Activated naive CD8-positive, alpha-beta T cell treated with anti-CD3 and anti-CD28 coated beads, Interleukin-2, amount 50 U/mL, for 24 hours (primary cell): ENCODE measurements around the gene ANKUB1.

Source experiments
- ATAC-seq: fragments of 150-1000 bp; cut with Tn5 transposase; one replicate; pipeline ENCODE4 v1.10.0; 2021
- DNase-seq: peaks from one replicate; pipeline ENCODE4 v3.0.0; 2021
- H3K27ac Mint-ChIP-seq: one replicate; pipeline ENCODE4 v1.8.0; 2021; ENCODE audit warnings: mild to moderate bottlenecking, mixed read lengths
- H3K27me3 Mint-ChIP-seq: one replicate; pipeline ENCODE4 v1.8.0; 2021; ENCODE audit warnings: mixed read lengths
- H3K36me3 Mint-ChIP-seq: one replicate; pipeline ENCODE4 v1.8.0; 2021; ENCODE audit warnings: low read depth, mixed read lengths
- H3K4me1 Mint-ChIP-seq: one replicate; pipeline ENCODE4 v1.8.0; 2021; ENCODE audit warnings: mixed read lengths
- H3K4me3 Mint-ChIP-seq: one replicate; pipeline ENCODE4 v1.8.0; 2021; ENCODE audit warnings: mild to moderate bottlenecking, moderate library complexity, mixed read lengths
- H3K9me3 Mint-ChIP-seq: one replicate; pipeline ENCODE4 v1.8.0; 2021; ENCODE audit warnings: mixed read lengths

Gene ANKUB1

GRCh38 chr3:149816311-149816710 is 24.0 kb upstream of the ANKUB1 start:
- no peak for DNase-seq
- H3K9me3 Mint-ChIP-seq, result no peaks in the 10 kb centered on the region
- peaks cover 6% of the 10 kb centered on the region for H3K36me3 Mint-ChIP-seq
- H3K27me3 Mint-ChIP-seq, result no peaks in the 10 kb centered on the region
- no peak overlapping the region for H3K27ac Mint-ChIP-seq
- H3K4me1 Mint-ChIP-seq, result peaks cover 68% of the 10 kb centered on the region
- ATAC-seq, result no peak
- H3K4me3 Mint-ChIP-seq, result no peak overlapping the region

- H3K4me3 Mint-ChIP-seq, result no peak overlapping the region
These were observed 23.4 kb upstream of the ANKUB1 start for GRCh38 chr3:149815728-149816127.

GRCh38 chr3:149815321-149815720 is 23.0 kb upstream of the ANKUB1 start:
- Mint-ChIP-seq H3K27me3 (no peaks in the 10 kb centered on the region), H3K9me3 (no peaks in the 10 kb centered on the region), H3K36me3 (peaks cover 4% of the 10 kb centered on the region), H3K4me3 (peak overlapping the region; percentile 92), H3K27ac (no peak overlapping the region), H3K4me1 (peaks cover 65% of the 10 kb centered on the region)
- DNase-seq (no peak), ATAC-seq (no peak)

More at GRCh38 chr3:149815728-149816127, 23.4 kb upstream of the ANKUB1 start:
- Mint-ChIP-seq H3K4me1 (peaks cover 66% of the 10 kb centered on the region), H3K36me3 (peaks cover 5% of the 10 kb centered on the region), H3K27me3 (no peaks in the 10 kb centered on the region), H3K27ac (no peak overlapping the region), H3K9me3 (no peaks in the 10 kb centered on the region)
- DNase-seq (no peak), ATAC-seq (no peak)

GRCh38 chr3:149813367-149814281 is 21.3 kb upstream of the ANKUB1 start:
- Mint-ChIP-seq H3K4me3 (peak overlapping the region; percentile 92), H3K27ac (peak overlapping the region; percentile 99), H3K9me3 (no peaks in the 10 kb centered on the region), H3K4me1 (peaks cover 53% of the 10 kb centered on the region), H3K36me3 (peaks cover 4% of the 10 kb centered on the region), H3K27me3 (no peaks in the 10 kb centered on the region)
- ATAC-seq (no peak), DNase-seq (peak; percentile 10)

GRCh38 chr3:149812606-149813366 is 20.4 kb upstream of the ANKUB1 start, which contains the start of gene RNF13:
RNF13 (plus strand) TSS chr3:149813215; CDS start chr3:149846027, 32,812 bp downstream.
- ATAC-seq, result peak; percentile 96
- peaks cover 4% of the 10 kb centered on the region for H3K36me3 Mint-ChIP-seq
- peaks cover 50% of the 10 kb centered on the region for H3K4me1 Mint-ChIP-seq
- H3K27ac Mint-ChIP-seq, result peak within 1 kb of the TSS; percentile 99
- H3K27me3 Mint-ChIP-seq, result peaks cover 4% of the 10 kb centered on the region
- H3K4me3 Mint-ChIP-seq, result peak within 1 kb of the TSS; percentile 92
- DNase-seq, result peak; percentile 92
- H3K9me3 Mint-ChIP-seq, result no peaks in the 10 kb centered on the region

GRCh38 chr3:149812165-149812605 is 19.8 kb upstream of the ANKUB1 start:
- Mint-ChIP-seq H3K9me3 (no peaks in the 10 kb centered on the region), H3K27me3 (peaks cover 4% of the 10 kb centered on the region), H3K4me1 (peaks cover 44% of the 10 kb centered on the region), H3K27ac (peak overlapping the region; percentile 99), H3K4me3 (peak overlapping the region; percentile 92), H3K36me3 (peaks cover 4% of the 10 kb centered on the region)
- ATAC-seq (no peak), DNase-seq (no peak)

GRCh38 chr3:149810846-149811245 is 18.5 kb upstream of the ANKUB1 start:
- Mint-ChIP-seq H3K9me3 (no peaks in the 10 kb centered on the region), H3K36me3 (peaks cover 4% of the 10 kb centered on the region), H3K27ac (no peak overlapping the region), H3K4me3 (no peak overlapping the region), H3K27me3 (peaks cover 4% of the 10 kb centered on the region), H3K4me1 (peaks cover 33% of the 10 kb centered on the region)
- DNase-seq, result no peak
- no peak for ATAC-seq

- H3K36me3 Mint-ChIP-seq, result no peaks in the 10 kb centered on the region
- H3K27me3 Mint-ChIP-seq, result peaks cover 10% of the 10 kb centered on the region
- DNase-seq, result no peak
- peaks cover 22% of the 10 kb centered on the region for H3K4me1 Mint-ChIP-seq
- H3K4me3 Mint-ChIP-seq, result no peak overlapping the region
- no peak overlapping the region for H3K27ac Mint-ChIP-seq
- no peaks in the 10 kb centered on the region for H3K9me3 Mint-ChIP-seq
- ATAC-seq, result no peak
These were observed 17.3 kb upstream of the ANKUB1 start for GRCh38 chr3:149809699-149810098.

- H3K4me3 Mint-ChIP-seq, result no peak overlapping the region
- H3K27ac Mint-ChIP-seq, result no peak overlapping the region
- no peaks in the 10 kb centered on the region for H3K36me3 Mint-ChIP-seq
- H3K4me1 Mint-ChIP-seq, result peaks cover 14% of the 10 kb centered on the region
- DNase-seq (peak; percentile 62), ATAC-seq (no peak)
- H3K9me3 Mint-ChIP-seq, result no peaks in the 10 kb centered on the region
- peaks cover 10% of the 10 kb centered on the region for H3K27me3 Mint-ChIP-seq
These were observed 16.0 kb upstream of the ANKUB1 start for GRCh38 chr3:149808209-149808829.

- H3K36me3 Mint-ChIP-seq, result no peaks in the 10 kb centered on the region
- peaks cover 6% of the 10 kb centered on the region for H3K4me1 Mint-ChIP-seq
- H3K27me3 Mint-ChIP-seq, result peaks cover 10% of the 10 kb centered on the region
- no peak for DNase-seq
- H3K9me3 Mint-ChIP-seq, result no peaks in the 10 kb centered on the region
- no peak overlapping the region for H3K27ac Mint-ChIP-seq
- ATAC-seq, result no peak
- H3K4me3 Mint-ChIP-seq, result no peak overlapping the region
These were observed 13.9 kb upstream of the ANKUB1 start for GRCh38 chr3:149806171-149806778.

- no peak overlapping the region for H3K4me3 Mint-ChIP-seq
- H3K4me1 Mint-ChIP-seq, result peaks cover 3% of the 10 kb centered on the region
- peaks cover 6% of the 10 kb centered on the region for H3K9me3 Mint-ChIP-seq
- no peak overlapping the region for H3K27ac Mint-ChIP-seq
- no peaks in the 10 kb centered on the region for H3K36me3 Mint-ChIP-seq
- no peak for ATAC-seq
- peaks cover 10% of the 10 kb centered on the region for H3K27me3 Mint-ChIP-seq
- no peak for DNase-seq
These were observed 9.3 kb upstream of the ANKUB1 start for GRCh38 chr3:149801639-149802038.

GRCh38 chr3:149801195-149801594 is 8.8 kb upstream of the ANKUB1 start:
- Mint-ChIP-seq H3K9me3 (peaks cover 6% of the 10 kb centered on the region), H3K27ac (no peak overlapping the region), H3K36me3 (no peaks in the 10 kb centered on the region), H3K27me3 (peaks cover 10% of the 10 kb centered on the region), H3K4me1 (no peaks in the 10 kb centered on the region), H3K4me3 (no peak overlapping the region)
- DNase-seq (no peak), ATAC-seq (no peak)

- Mint-ChIP-seq H3K4me3 (no peak overlapping the region), H3K4me1 (no peaks in the 10 kb centered on the region), H3K36me3 (no peaks in the 10 kb centered on the region), H3K27me3 (peaks cover 8% of the 10 kb centered on the region), H3K9me3 (peaks cover 6% of the 10 kb centered on the region), H3K27ac (no peak overlapping the region)
- ATAC-seq, result no peak
- DNase-seq, result no peak
These were observed 8.3 kb upstream of the ANKUB1 start for GRCh38 chr3:149800693-149801092.

- H3K9me3 Mint-ChIP-seq, result peaks cover 6% of the 10 kb centered on the region
- no peak overlapping the region for H3K4me3 Mint-ChIP-seq
- no peak overlapping the region for H3K27ac Mint-ChIP-seq
- no peak for ATAC-seq
- peaks cover 21% of the 10 kb centered on the region for H3K27me3 Mint-ChIP-seq
- H3K4me1 Mint-ChIP-seq, result no peaks in the 10 kb centered on the region
- H3K36me3 Mint-ChIP-seq, result no peaks in the 10 kb centered on the region
- DNase-seq, result no peak
These were observed 3.7 kb upstream of the ANKUB1 start for GRCh38 chr3:149796026-149796425.
